Liver (tissue), 3 donors: ENCODE data around the gene CEACAM21.

ENCODE experiments used
- EGR1 ChIP-seq, 2 donors: IDR thresholded peaks; 2 replicates each; pipeline ENCODE4 v1.6.1; 2016 to 2018; ENCODE audit warnings: antibody characterized with exemption in 2 of 2, low read depth in 2 of 2
- GABPA ChIP-seq, 2 donors: IDR thresholded peaks in 1 of 2; conservative IDR thresholded peaks in 1 of 2; 2 replicates each; pipeline ENCODE4 v1.6.1; 2016; ENCODE audit warnings: antibody characterized with exemption in 2 of 2, mild to moderate bottlenecking in 1 of 2, moderate library complexity in 1 of 2
- JUND ChIP-seq, 2 donors: IDR thresholded peaks; 2 replicates each; pipeline ENCODE4 v1.6.1; 2016; ENCODE audit warnings: antibody characterized with exemption in 2 of 2
- RAD21 ChIP-seq, 2 donors: IDR thresholded peaks; 2 replicates each; pipeline ENCODE4 v1.6.1; 2016; ENCODE audit warnings: antibody characterized with exemption in 2 of 2, mild to moderate bottlenecking in 2 of 2
- RXRA ChIP-seq, 2 donors: IDR thresholded peaks; 2 replicates each; pipeline ENCODE4 v1.6.1; 2017 to 2018; ENCODE audit warnings: antibody characterized with exemption in 2 of 2, mild to moderate bottlenecking in 1 of 2
- TAF1 ChIP-seq: conservative IDR thresholded peaks from 2 replicates; pipeline ENCODE4 v1.6.1; 2016; ENCODE audit warnings: antibody characterized with exemption, mild to moderate bottlenecking
- YY1 ChIP-seq: IDR thresholded peaks from 2 replicates; pipeline ENCODE4 v1.6.1; 2016; ENCODE audit warnings: antibody characterized with exemption, mild to moderate bottlenecking
- TF ChIP-seq, protein P1 (sequence below): fragments of 150-350 bp; IDR thresholded peaks from 2 replicates; pipeline ENCODE4 v1.5.1; 2017; ENCODE audit warnings: improper control_type of control experiment, low read depth, low read length; ENCODE audit not compliant: missing input control
- TF ChIP-seq, protein P2 (sequence below): IDR thresholded peaks from 2 replicates; pipeline ENCODE4 v1.6.1; 2016; ENCODE audit warnings: antibody characterized with exemption, mild to moderate bottlenecking
- TF ChIP-seq, protein P3 (sequence below): IDR thresholded peaks from 2 replicates; pipeline ENCODE4 v1.6.1; 2016; ENCODE audit warnings: antibody characterized with exemption
- TF ChIP-seq, protein P4 (sequence below): IDR thresholded peaks from 2 replicates; pipeline ENCODE4 v1.6.1; 2016; ENCODE audit warnings: antibody characterized with exemption
- donor health status: healthy.
- donor health status: healthy.

DNA sequence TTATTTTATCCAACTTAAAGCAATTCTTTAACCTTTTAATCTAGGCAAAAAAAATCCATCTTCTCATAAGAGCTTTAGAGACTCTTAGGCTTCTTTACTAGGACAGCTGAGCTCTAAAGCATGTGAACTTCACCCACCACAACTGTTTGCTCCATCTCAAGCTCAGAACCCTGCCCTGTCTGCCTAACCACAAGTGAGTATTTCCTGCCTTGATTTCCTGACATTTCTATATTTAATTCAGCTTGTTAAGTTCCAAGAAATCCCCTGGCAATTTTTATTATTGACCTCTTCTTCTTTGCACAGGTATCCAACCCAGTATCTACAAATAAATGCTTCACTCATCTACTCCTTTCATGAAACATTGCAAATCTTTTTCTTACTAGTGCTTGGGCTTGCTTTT lies 21.1 kb upstream of the CEACAM21 start:
- TF ChIP-seq TAF1 (no peak), EGR1 (IDR thresholded peaks at IDR 0.05; ENCODE audit: low read depth in 2 of 2) (no peak), RXRA (IDR thresholded peaks at IDR 0.05) (no peak), YY1 (no peak), GABPA (IDR thresholded peaks at IDR 0.05 in 1 of 2, conservative IDR thresholded peaks at IDR 0.05 in 1 of 2) (no peak), RAD21 (IDR thresholded peaks at IDR 0.05) (no peak), JUND (IDR thresholded peaks at IDR 0.05) (no peak)
- TF ChIP-seq, protein P1, sequence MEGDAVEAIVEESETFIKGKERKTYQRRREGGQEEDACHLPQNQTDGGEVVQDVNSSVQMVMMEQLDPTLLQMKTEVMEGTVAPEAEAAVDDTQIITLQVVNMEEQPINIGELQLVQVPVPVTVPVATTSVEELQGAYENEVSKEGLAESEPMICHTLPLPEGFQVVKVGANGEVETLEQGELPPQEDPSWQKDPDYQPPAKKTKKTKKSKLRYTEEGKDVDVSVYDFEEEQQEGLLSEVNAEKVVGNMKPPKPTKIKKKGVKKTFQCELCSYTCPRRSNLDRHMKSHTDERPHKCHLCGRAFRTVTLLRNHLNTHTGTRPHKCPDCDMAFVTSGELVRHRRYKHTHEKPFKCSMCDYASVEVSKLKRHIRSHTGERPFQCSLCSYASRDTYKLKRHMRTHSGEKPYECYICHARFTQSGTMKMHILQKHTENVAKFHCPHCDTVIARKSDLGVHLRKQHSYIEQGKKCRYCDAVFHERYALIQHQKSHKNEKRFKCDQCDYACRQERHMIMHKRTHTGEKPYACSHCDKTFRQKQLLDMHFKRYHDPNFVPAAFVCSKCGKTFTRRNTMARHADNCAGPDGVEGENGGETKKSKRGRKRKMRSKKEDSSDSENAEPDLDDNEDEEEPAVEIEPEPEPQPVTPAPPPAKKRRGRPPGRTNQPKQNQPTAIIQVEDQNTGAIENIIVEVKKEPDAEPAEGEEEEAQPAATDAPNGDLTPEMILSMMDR = no peak
- TF ChIP-seq, protein P2, sequence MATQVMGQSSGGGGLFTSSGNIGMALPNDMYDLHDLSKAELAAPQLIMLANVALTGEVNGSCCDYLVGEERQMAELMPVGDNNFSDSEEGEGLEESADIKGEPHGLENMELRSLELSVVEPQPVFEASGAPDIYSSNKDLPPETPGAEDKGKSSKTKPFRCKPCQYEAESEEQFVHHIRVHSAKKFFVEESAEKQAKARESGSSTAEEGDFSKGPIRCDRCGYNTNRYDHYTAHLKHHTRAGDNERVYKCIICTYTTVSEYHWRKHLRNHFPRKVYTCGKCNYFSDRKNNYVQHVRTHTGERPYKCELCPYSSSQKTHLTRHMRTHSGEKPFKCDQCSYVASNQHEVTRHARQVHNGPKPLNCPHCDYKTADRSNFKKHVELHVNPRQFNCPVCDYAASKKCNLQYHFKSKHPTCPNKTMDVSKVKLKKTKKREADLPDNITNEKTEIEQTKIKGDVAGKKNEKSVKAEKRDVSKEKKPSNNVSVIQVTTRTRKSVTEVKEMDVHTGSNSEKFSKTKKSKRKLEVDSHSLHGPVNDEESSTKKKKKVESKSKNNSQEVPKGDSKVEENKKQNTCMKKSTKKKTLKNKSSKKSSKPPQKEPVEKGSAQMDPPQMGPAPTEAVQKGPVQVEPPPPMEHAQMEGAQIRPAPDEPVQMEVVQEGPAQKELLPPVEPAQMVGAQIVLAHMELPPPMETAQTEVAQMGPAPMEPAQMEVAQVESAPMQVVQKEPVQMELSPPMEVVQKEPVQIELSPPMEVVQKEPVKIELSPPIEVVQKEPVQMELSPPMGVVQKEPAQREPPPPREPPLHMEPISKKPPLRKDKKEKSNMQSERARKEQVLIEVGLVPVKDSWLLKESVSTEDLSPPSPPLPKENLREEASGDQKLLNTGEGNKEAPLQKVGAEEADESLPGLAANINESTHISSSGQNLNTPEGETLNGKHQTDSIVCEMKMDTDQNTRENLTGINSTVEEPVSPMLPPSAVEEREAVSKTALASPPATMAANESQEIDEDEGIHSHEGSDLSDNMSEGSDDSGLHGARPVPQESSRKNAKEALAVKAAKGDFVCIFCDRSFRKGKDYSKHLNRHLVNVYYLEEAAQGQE = no peak
- TF ChIP-seq, protein P3, sequence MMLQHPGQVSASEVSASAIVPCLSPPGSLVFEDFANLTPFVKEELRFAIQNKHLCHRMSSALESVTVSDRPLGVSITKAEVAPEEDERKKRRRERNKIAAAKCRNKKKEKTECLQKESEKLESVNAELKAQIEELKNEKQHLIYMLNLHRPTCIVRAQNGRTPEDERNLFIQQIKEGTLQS = no peak
- TF ChIP-seq, protein P4, sequence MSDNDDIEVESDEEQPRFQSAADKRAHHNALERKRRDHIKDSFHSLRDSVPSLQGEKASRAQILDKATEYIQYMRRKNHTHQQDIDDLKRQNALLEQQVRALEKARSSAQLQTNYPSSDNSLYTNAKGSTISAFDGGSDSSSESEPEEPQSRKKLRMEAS = no peak
